Measurements from ENCODE around the gene SIAH1.

The SIAH1 gene

GRCh38 chr16:48365025-48365600 lies 20.1 kb downstream of the SIAH1 start:
- peak overlapping the region; percentile 77 for H3K4me3 ChIP-seq
- DNase-seq (ENCODE audit: low spot score), result no peak
- no peak for TF ChIP-seq CTCF (IDR thresholded peaks at IDR 0.05)
- H3K27ac ChIP-seq, result peak overlapping the region; percentile 91 to 94

- Histone ChIP-seq H3K27ac (no peak overlapping the region), H3K4me3 (no peak overlapping the region)
- DNase-seq (ENCODE audit: low spot score), result no peak
- TF ChIP-seq CTCF (IDR thresholded peaks at IDR 0.05), result no peak
Observed at GRCh38 chr16:48361540-48362144, 23.6 kb downstream of the SIAH1 start.

GRCh38 chr16:48361012-48361411 lies 24.2 kb downstream of the SIAH1 start:
- no peak for TF ChIP-seq CTCF (IDR thresholded peaks at IDR 0.05)
- DNase-seq (ENCODE audit: low spot score), result no peak
- H3K27ac ChIP-seq, result no peak overlapping the region

GRCh38 chr16:48359983-48360382 lies 25.2 kb downstream of the SIAH1 start:
- no peak for DNase-seq (ENCODE audit: low spot score)
- Histone ChIP-seq H3K4me3 (no peak overlapping the region), H3K27ac (no peak overlapping the region)
- TF ChIP-seq CTCF (IDR thresholded peaks at IDR 0.05), result no peak

More at GRCh38 chr16:48361012-48361411, 24.2 kb downstream of the SIAH1 start:
- H3K4me3 ChIP-seq, result no peak overlapping the region

- TF ChIP-seq CTCF (IDR thresholded peaks at IDR 0.05), result no peak
- DNase-seq (ENCODE audit: low spot score), result no peak
- Histone ChIP-seq H3K27ac (no peak overlapping the region), H3K4me3 (no peak overlapping the region)
Observed at GRCh38 chr16:48358419-48358818, 26.8 kb downstream of the SIAH1 start.

- no peak for DNase-seq (ENCODE audit: low spot score)
- no peak overlapping the region for H3K27ac ChIP-seq
- TF ChIP-seq CTCF (IDR thresholded peaks at IDR 0.05), result no peak
Observed at GRCh38 chr16:48356633-48357376, 28.4 kb downstream of the SIAH1 start.

More at GRCh38 chr16:48356633-48357376, 28.4 kb downstream of the SIAH1 start:
- H3K4me3 ChIP-seq, result no peak overlapping the region

Data from coronary artery (tissue), 2 donors.